ENCODE measurements around the gene DRC1. TPM values are rescaled to one million over a fixed set of nuclear protein-coding genes. Genes with fewer than 3 reads are reported as not detected.

Gene DRC1
- total and polyA plus RNA-seq, 2 of the 13 experiments (the other 11 are each of a cell fraction or from before 2014, with no cell fraction given), result 0.07 TPM; not detected in 1

GRCh38 chr2:26455670-26456439, 54.1 kb downstream of the DRC1 start (continued):
- TF ChIP-seq NR2F6 (IDR thresholded peaks at IDR 0.05), result peak; percentile 90
- peak; percentile 87 for TF ChIP-seq NR2F6 (CRISPR knock-in tag; IDR thresholded peaks at IDR 0.05)
- TF ChIP-seq BRD4 (CRISPR knock-in tag; IDR thresholded peaks at IDR 0.05), result peak; percentile 53; the same call in 1 of the 2 replicates
- 0 out of 2 replicates have a peak, but pooled peaks have one; percentile 48 for TF ChIP-seq EED (CRISPR knock-in tag; IDR thresholded peaks at IDR 0.05)
- TF ChIP-seq BHLHE40 (IDR thresholded peaks at IDR 0.05; ENCODE audit: low read length), result peak; percentile 98
- TF ChIP-seq CBX5 (CRISPR knock-in tag; IDR thresholded peaks at IDR 0.05; ENCODE audit: borderline replicate concordance), result no peak; the same call in 1 of the 2 replicates
- no peak for TF ChIP-seq ZNF577 (CRISPR knock-in tag; IDR thresholded peaks at IDR 0.05; ENCODE audit: borderline replicate concordance, low read depth)
- no peak for TF ChIP-seq GPBP1L1 (CRISPR knock-in tag; IDR thresholded peaks at IDR 0.05)
- no peak for TF ChIP-seq ZNF512 (CRISPR knock-in tag; IDR thresholded peaks at IDR 0.05)
- TF ChIP-seq MEF2D (CRISPR knock-in tag; IDR thresholded peaks at IDR 0.05), result 0 out of 2 replicates have a peak, but pooled peaks have one; percentile 46
- no peak for TF ChIP-seq GABPA (IDR thresholded peaks at IDR 0.05; ENCODE audit: low read depth, low read length)
- TF ChIP-seq GABPA (CRISPR knock-in tag; IDR thresholded peaks at IDR 0.05; ENCODE audit: low read depth), result no peak
- TF ChIP-seq FOXO1 (CRISPR knock-in tag; IDR thresholded peaks at IDR 0.05), result no peak
- TF ChIP-seq RAD51 (IDR thresholded peaks at IDR 0.05; ENCODE audit: borderline replicate concordance), result no peak
- 0 out of 2 replicates have a peak, but pooled peaks have one; percentile 68 for TF ChIP-seq RFXAP (CRISPR knock-in tag; IDR thresholded peaks at IDR 0.05; ENCODE audit: borderline replicate concordance)
- no peak for TF ChIP-seq ZNF136 (CRISPR knock-in tag; IDR thresholded peaks at IDR 0.05; ENCODE audit: low read depth)
- TF ChIP-seq SALL2 (CRISPR knock-in tag; IDR thresholded peaks at IDR 0.05), result peak; percentile 39; the same call in 1 of the 2 replicates
- TF ChIP-seq TRIM24 (CRISPR knock-in tag; IDR thresholded peaks at IDR 0.05), result 0 out of 2 replicates have a peak, but pooled peaks have one; percentile 61
- TF ChIP-seq ELF1 (CRISPR knock-in tag; IDR thresholded peaks at IDR 0.05), result 0 out of 2 replicates have a peak, but pooled peaks have one; percentile 5
- TF ChIP-seq ZNF354B (CRISPR knock-in tag; IDR thresholded peaks at IDR 0.05), result no peak
- TF ChIP-seq TCF12 (IDR thresholded peaks at IDR 0.05), result no peak
- 0 out of 2 replicates have a peak, but pooled peaks have one; percentile 53 for TF ChIP-seq TCF12 (CRISPR knock-in tag; IDR thresholded peaks at IDR 0.05)
- peak; percentile 33; the same call in 1 of the 2 replicates for TF ChIP-seq TFDP1 (CRISPR knock-in tag; IDR thresholded peaks at IDR 0.05; ENCODE audit: borderline replicate concordance)
- TF ChIP-seq ZKSCAN8 (CRISPR knock-in tag; IDR thresholded peaks at IDR 0.05; ENCODE audit: borderline replicate concordance), result no peak
- peak; percentile 82 for TF ChIP-seq SKI (IDR thresholded peaks at IDR 0.05; ENCODE audit: partially characterized antibody)
- peak; percentile 83 for TF ChIP-seq RXRA (CRISPR knock-in tag; IDR thresholded peaks at IDR 0.05)
- TF ChIP-seq GTF2F1 (IDR thresholded peaks at IDR 0.05; ENCODE audit: low read length), result no peak
- TF ChIP-seq ZBTB7B (CRISPR knock-in tag; IDR thresholded peaks at IDR 0.05), result peak; percentile 59; the same call in 1 of the 2 replicates
